Right atrium auricular region (tissue), 2 donors: ENCODE measurements around the gene SYCP2L. TPM values are rescaled to one million over a fixed set of nuclear protein-coding genes. Genes with fewer than 3 reads are reported as not detected.
"Not testable (repeated sequence)": the region's sequence is repeated elsewhere in the genome, so short reads cannot be mapped to it uniquely, and the experiment has no call there.

ENCODE experiments used
- DNase-seq: peaks from one replicate; pipeline ENCODE4 v3.0.0-alpha.2; 2019; ENCODE audit warnings: low spot score
- H3K27ac ChIP-seq, 2 donors: fragments of 200-600 bp; sonication (generic); 1 replicate in 1 of 2; 2 replicates in 1 of 2; pipeline ENCODE4 v1.5.1; 2016 to 2019
- H3K27me3 ChIP-seq, 2 donors: fragments of 200-600 bp; sonication (generic); one replicate each; pipeline versions ENCODE4 v1.5.1 to v1.6.0; 2017 to 2019
- H3K36me3 ChIP-seq: fragments of 200-600 bp; sonication (generic); one replicate; pipeline ENCODE4 v1.5.1; 2016
- H3K4me1 ChIP-seq, 2 donors: fragments of 200-600 bp; sonication (generic); one replicate each; pipeline versions ENCODE4 v1.5.1 to v1.6.0; 2017 to 2019
- H3K4me3 ChIP-seq, 2 donors: fragments of 200-600 bp; sonication (generic); 1 replicate in 1 of 2; 2 replicates in 1 of 2; pipeline ENCODE4 v1.5.1; 2017 to 2019; ENCODE audit warnings: mild to moderate bottlenecking in 1 of 2, moderate library complexity in 1 of 2
- H3K9me3 ChIP-seq, 2 donors: fragments of 200-600 bp; sonication (generic); one replicate each; pipeline ENCODE4 v1.5.1; 2019
- total RNA-seq, 2 donors: library from RNA; depleted of rRNA; stranded (reverse); fragments of >200 nt; gene quantifications; one replicate each; pipeline ENCODE4 v1.1.0, GENCODE V29; 2016
- TF ChIP-seq, protein P1 (sequence below), 2 donors: fragments of 200-600 bp; sonication (generic); IDR thresholded peaks; one replicate each; pipeline ENCODE4 v1.5.1; 2019; ENCODE audit warnings: antibody characterized with exemption in 2 of 2

SYCP2L gene
- total RNA-seq, 2 donors from 2014 or later: 0.20 to 1.1 TPM

DNA sequence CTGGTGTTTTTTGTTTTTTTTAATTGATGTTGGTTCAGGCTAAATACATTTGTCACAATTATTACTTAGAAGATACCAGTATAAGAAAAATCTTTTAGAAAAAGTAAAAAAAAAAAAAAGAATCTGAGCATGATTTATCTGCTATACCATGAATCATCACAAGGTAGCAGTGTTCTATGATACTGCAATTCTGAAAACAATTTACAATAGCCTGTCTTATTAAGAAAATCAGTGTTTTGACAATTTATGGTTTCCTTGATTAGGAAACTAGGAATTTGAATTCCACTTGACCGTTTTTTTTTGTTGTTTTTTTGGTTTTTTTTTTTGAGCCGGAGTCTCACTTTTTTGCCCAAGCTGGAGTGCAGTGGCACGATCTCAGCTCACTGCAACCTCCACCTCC lies 39.2 kb upstream of the SYCP2L start:
- no peaks in the 10 kb centered on the region for H3K4me1 ChIP-seq
- H3K27ac ChIP-seq: no peak overlapping the region
- TF ChIP-seq, protein P1, sequence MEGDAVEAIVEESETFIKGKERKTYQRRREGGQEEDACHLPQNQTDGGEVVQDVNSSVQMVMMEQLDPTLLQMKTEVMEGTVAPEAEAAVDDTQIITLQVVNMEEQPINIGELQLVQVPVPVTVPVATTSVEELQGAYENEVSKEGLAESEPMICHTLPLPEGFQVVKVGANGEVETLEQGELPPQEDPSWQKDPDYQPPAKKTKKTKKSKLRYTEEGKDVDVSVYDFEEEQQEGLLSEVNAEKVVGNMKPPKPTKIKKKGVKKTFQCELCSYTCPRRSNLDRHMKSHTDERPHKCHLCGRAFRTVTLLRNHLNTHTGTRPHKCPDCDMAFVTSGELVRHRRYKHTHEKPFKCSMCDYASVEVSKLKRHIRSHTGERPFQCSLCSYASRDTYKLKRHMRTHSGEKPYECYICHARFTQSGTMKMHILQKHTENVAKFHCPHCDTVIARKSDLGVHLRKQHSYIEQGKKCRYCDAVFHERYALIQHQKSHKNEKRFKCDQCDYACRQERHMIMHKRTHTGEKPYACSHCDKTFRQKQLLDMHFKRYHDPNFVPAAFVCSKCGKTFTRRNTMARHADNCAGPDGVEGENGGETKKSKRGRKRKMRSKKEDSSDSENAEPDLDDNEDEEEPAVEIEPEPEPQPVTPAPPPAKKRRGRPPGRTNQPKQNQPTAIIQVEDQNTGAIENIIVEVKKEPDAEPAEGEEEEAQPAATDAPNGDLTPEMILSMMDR (IDR thresholded peaks at IDR 0.05): no peak
- H3K27me3 ChIP-seq: no peaks in the 10 kb centered on the region
- H3K4me3 ChIP-seq: no peak overlapping the region
- no peak for DNase-seq
- no peaks in the 10 kb centered on the region for H3K36me3 ChIP-seq
- no peaks in the 10 kb centered on the region for H3K9me3 ChIP-seq

DNA sequence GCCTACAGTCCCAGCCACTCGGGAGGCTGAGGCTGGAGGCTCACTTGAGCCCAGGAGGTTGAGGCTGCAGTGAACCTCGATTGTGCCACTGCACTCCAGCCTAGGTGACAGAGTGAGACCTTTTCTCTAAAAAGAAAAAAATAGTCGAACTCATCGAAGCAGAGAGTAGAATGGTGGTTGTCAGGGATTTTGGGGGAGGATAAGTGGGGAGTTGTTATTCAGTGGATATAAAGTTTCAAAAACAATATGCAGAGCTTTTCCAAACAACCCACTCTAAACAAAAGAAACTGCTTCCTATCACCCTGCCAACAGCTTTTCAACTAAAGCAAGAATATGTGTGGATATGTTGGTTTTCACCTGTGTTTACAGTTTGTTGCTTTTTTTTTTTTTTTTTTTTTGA lies 37.0 kb upstream of the SYCP2L start:
- Histone ChIP-seq H3K4me3 (no peak overlapping the region), H3K27me3 (no peaks in the 10 kb centered on the region), H3K4me1 (no peaks in the 10 kb centered on the region), H3K27ac (no peak overlapping the region), H3K9me3 (peaks cover 0 to 12% of the 10 kb centered on the region in 2 donors), H3K36me3 (no peaks in the 10 kb centered on the region)
- TF ChIP-seq, protein P1 (IDR thresholded peaks at IDR 0.05): no peak
- no peak for DNase-seq

DNA sequence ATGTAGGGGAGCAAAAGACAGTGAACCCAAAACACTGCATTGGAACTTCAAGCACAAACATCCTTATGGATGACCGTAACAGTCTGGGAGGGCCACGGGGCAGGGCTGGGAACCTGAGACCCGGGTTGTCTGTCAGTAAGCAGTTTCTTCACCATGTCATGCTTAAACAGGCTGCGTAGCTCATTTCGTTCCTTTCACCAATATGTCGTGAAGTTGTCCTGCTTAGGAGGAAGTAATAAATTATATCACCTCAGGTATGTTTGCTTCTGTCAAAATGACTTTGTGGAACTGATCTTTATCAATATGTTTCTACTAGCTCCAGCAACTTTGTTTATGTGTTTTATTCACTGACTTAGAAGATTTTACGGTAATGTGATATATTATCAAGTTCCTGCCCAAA lies 36.1 kb upstream of the SYCP2L start:
- Histone ChIP-seq H3K9me3 (peaks cover 0 to 12% of the 10 kb centered on the region in 2 donors), H3K27ac (no peak overlapping the region), H3K4me3 (no peak overlapping the region), H3K36me3 (no peaks in the 10 kb centered on the region), H3K27me3 (no peaks in the 10 kb centered on the region), H3K4me1 (no peaks in the 10 kb centered on the region)
- TF ChIP-seq, protein P1 (IDR thresholded peaks at IDR 0.05): no peak
- no peak for DNase-seq

DNA sequence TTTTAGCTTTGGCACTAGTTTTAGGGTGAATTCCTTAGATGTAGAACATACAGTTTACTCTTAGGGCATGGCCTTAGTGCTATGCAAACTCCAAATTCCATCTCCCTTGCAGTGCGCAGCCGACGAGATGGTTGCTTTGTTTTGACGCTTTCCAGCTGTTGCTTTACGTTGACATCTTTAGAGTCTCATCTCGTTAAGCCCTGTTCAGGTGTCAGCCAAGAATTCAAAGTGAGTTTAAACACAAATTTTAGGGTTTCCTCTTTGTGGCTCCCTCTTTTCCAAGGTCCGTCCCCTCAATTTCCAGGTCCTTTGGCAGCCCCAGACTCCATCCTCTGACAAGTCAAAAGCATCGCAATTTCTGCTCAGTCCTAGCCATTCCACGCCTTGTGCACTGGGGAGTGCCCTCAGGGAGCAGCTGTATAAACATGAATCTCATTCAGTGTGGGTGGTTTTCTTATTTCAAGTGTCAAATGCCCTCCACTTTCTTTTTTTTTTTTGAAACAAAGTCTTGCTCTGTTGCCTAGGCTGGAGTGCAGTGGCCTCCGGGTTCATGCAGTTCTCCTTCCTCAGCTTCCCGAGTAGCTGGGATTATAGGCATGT lies 34.4 kb upstream of the SYCP2L start:
- TF ChIP-seq, protein P1 (IDR thresholded peaks at IDR 0.05): no peak
- peaks cover 0 to 12% of the 10 kb centered on the region in 2 donors for H3K9me3 ChIP-seq
- H3K27me3 ChIP-seq: no peaks in the 10 kb centered on the region
- no peak overlapping the region for H3K4me3 ChIP-seq
- H3K27ac ChIP-seq: no peak overlapping the region
- no peaks in the 10 kb centered on the region for H3K4me1 ChIP-seq
- no peak for DNase-seq
- H3K36me3 ChIP-seq: no peaks in the 10 kb centered on the region

DNA sequence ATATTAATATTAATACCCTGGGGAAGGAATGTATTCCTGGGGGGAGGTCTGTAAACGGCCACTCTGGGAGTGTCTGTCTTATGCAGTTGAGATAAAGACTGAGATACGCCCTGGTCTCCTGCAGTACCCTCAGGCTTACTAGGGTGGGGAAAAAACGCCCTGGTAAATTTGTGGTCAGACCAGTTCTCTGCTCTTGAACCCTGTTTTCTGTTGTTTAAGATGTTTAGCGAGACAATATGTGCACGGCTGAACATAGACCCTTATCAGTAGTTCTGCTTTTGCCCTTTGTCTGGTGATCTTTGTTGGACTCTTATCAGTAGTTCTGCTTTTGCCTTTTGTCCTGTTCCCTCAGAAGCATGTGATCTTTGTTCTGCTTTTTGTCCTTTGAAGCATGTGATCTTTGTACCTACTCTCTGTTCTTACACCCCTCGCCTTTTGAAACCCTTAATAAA lies 33.0 kb upstream of the SYCP2L start:
- H3K27ac ChIP-seq, H3K4me3 ChIP-seq, H3K4me1 ChIP-seq, DNase-seq, H3K36me3 ChIP-seq, H3K27me3 ChIP-seq: not testable (repeated sequence)
- peaks cover 0 to 12% of the 10 kb centered on the region in 2 donors for H3K9me3 ChIP-seq

DNA sequence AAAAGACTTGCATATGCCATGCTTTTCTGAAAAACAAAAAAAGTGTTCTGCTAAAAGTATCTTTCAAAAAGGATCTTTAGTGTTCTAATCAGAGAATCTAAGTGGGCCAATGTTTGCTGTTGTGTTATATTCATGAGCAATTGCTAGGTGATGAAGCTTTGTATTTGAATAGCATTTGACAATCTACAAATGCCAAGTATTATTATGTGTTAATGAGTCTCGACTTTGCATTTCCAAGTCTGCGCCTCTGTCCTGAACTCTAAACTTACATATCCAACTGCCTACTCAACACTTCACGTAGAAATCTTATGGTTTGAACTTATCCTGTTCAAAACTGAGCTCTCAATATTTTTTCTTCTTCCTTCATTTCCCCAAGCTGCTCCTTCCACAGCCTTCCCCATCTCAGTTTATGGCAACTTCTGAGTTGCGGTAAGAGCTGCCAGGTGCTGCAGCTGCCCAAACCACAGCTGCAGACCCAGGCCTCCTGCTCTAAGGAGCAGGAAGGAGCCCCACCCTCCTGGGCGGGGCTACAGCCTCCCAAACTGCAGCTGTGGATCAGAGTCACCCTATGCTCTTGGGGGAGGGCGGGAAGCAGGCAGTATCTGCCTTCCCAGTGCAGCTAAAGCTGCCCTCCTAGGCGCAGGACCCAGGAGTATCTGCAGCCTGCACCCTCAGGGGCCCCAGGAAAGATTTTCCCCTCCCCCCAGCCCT lies 31.8 kb upstream of the SYCP2L start:
- Histone ChIP-seq H3K4me1 (no peaks in the 10 kb centered on the region), H3K27me3 (no peaks in the 10 kb centered on the region), H3K9me3 (peaks cover 0 to 12% of the 10 kb centered on the region in 2 donors), H3K36me3 (no peaks in the 10 kb centered on the region), H3K4me3 (no peak overlapping the region), H3K27ac (no peak overlapping the region)
- no peak for DNase-seq
- TF ChIP-seq, protein P1 (IDR thresholded peaks at IDR 0.05): no peak
